K562 (cell line): ENCODE data around the gene MAP4. TPM values are rescaled to one million over a fixed set of nuclear protein-coding genes. Genes with fewer than 3 reads are reported as not detected.

Experiments used
- C11orf30 ChIP-seq: fragments of 450-650 bp; IDR thresholded peaks from 2 replicates; pipeline ENCODE4 v1.6.1; 2016; ENCODE audit warnings: low read depth, mild to moderate bottlenecking
- CHD2 ChIP-seq: IDR thresholded peaks from 2 replicates; pipeline ENCODE4 v1.6.1; 2011; ENCODE audit warnings: low read depth, low read length
- CTBP1 ChIP-seq: fragments of 450-650 bp; IDR thresholded peaks from 2 replicates; pipeline ENCODE4 v1.6.1; 2016; ENCODE audit warnings: borderline replicate concordance
- ESRRA ChIP-seq: fragments of 450-650 bp; IDR thresholded peaks from 2 replicates; pipeline ENCODE4 v1.6.1; 2014; ENCODE audit warnings: low read depth, mild to moderate bottlenecking, moderate library complexity, borderline replicate concordance
- ETS2 ChIP-seq: IDR thresholded peaks from 2 replicates; pipeline ENCODE4 v1.6.1; 2016; ENCODE audit warnings: borderline replicate concordance, missing genetic modification characterization, mild to moderate bottlenecking, moderate library complexity, missing compliant biosample characterization; ENCODE audit not compliant: poor library complexity, severe bottlenecking
- GATAD2A ChIP-seq: fragments of 450-650 bp; IDR thresholded peaks from 2 replicates; pipeline ENCODE4 v1.6.1; 2017
- HCFC1 ChIP-seq: IDR thresholded peaks from 2 replicates; pipeline ENCODE4 v1.6.1; 2012; ENCODE audit warnings: low read depth, low read length, improper control_type of control experiment
- L3MBTL2 ChIP-seq: fragments of 450-650 bp; IDR thresholded peaks from 2 replicates; pipeline ENCODE4 v1.6.1; 2016; ENCODE audit warnings: mild to moderate bottlenecking, moderate library complexity
- MAFF ChIP-seq: IDR thresholded peaks from 2 replicates; pipeline ENCODE4 v1.6.1; 2012; ENCODE audit warnings: low read length, improper control_type of control experiment
- NBN ChIP-seq: fragments of 450-650 bp; IDR thresholded peaks from 2 replicates; pipeline ENCODE4 v1.6.1; 2016; ENCODE audit warnings: low read depth, mild to moderate bottlenecking
- NR1H2 ChIP-seq: sonication (generic); formaldehyde crosslinking; IDR thresholded peaks from 2 replicates; pipeline ENCODE4 v1.4.0; 2020; ENCODE audit warnings: mild to moderate bottlenecking, missing genetic modification reagents
- PRPF4 ChIP-seq: fragments of 200-400 bp; formaldehyde crosslinking; IDR thresholded peaks from one replicate; pipeline ENCODE4 v1.6.1; 2017; ENCODE audit warnings: low read length, low read depth, mild to moderate bottlenecking; ENCODE audit not compliant: insufficient read depth, poor library complexity, severe bottlenecking
- ZKSCAN1 ChIP-seq: fragments of 150-350 bp; IDR thresholded peaks from 2 replicates; pipeline ENCODE4 v1.6.1; 2016; ENCODE audit warnings: low read depth, low read length
- polyA plus RNA-seq, 8 experiments: library from polyadenylated mRNA; depleted of rRNA in 4 of 8; stranded (reverse) in 5 of 8; unstranded in 3 of 8; fragments of >200 nt; fragmentation: Nextera tagmentation in 2 of 8; fragmentation: Illumina TruSeq in 1 of 8; extraction: Ambion mirVana in 2 of 8; extraction: Trizol in 1 of 8; gene quantifications; 2 replicates each; pipeline versions ENCODE4 v1.2.1 to v1.2.3, GENCODE V29; 2011 to 2014; ENCODE audit warnings: inconsistent platforms in 1 of 8, missing spikeins in 1 of 8
- total RNA-seq, 7 experiments: library from RNA; depleted of rRNA in 6 of 7; stranded (reverse); fragments of >200 nt in 6 of 7; fragmentation: Illumina TruSeq in 2 of 7; extraction: Trizol in 2 of 7; gene quantifications; 2 replicates each; pipeline versions ENCODE4 v1.2.1 to v1.2.3, GENCODE V29; 2011 to 2021; ENCODE audit warnings: low replicate concordance in 1 of 7
- TF ChIP-seq, protein P1 (sequence below): fragments of 200-800 bp; sonication (Bioruptor generic); IDR thresholded peaks from 2 replicates; pipeline ENCODE4 v1.6.1; 2017; ENCODE audit warnings: missing genetic modification characterization, missing compliant biosample characterization
- TF ChIP-seq, protein P2 (sequence below): IDR thresholded peaks from 3 replicates; pipeline ENCODE4 v1.6.1; 2011; ENCODE audit warnings: borderline replicate concordance, mild to moderate bottlenecking, moderate library complexity; ENCODE audit not compliant: insufficient read length; ENCODE audit errors: extremely low read depth
- TF ChIP-seq, protein P3 (sequence below): fragments of 250-450 bp; sonication (Bioruptor Pico); IDR thresholded peaks from 2 replicates; pipeline ENCODE4 v1.8.0; 2022; ENCODE audit warnings: inconsistent platforms, mild to moderate bottlenecking, moderate library complexity, borderline replicate concordance
- TF ChIP-seq, protein P4 (sequence below), 3 experiments: fragments of 200-800 bp in 1 of 3; fragments of 250-450 bp in 1 of 3; fragments of 450-650 bp in 1 of 3; sonication (Bioruptor Pico) in 1 of 3; sonication (Bioruptor generic) in 1 of 3; formaldehyde crosslinking in 1 of 3; IDR thresholded peaks; 2 replicates each; pipeline versions ENCODE4 v1.6.1 to v1.8.0; 2016 to 2022; ENCODE audit warnings: mild to moderate bottlenecking in 2 of 3, missing genetic modification characterization in 2 of 3, missing compliant biosample characterization in 1 of 3, moderate library complexity in 1 of 3

Gene MAP4
- total and polyA plus RNA-seq, 9 of the 15 experiments (the other 6 are each of a cell fraction or from before 2014, with no cell fraction given), result 13.3 to 141 (median 36.8) TPM

DNA sequence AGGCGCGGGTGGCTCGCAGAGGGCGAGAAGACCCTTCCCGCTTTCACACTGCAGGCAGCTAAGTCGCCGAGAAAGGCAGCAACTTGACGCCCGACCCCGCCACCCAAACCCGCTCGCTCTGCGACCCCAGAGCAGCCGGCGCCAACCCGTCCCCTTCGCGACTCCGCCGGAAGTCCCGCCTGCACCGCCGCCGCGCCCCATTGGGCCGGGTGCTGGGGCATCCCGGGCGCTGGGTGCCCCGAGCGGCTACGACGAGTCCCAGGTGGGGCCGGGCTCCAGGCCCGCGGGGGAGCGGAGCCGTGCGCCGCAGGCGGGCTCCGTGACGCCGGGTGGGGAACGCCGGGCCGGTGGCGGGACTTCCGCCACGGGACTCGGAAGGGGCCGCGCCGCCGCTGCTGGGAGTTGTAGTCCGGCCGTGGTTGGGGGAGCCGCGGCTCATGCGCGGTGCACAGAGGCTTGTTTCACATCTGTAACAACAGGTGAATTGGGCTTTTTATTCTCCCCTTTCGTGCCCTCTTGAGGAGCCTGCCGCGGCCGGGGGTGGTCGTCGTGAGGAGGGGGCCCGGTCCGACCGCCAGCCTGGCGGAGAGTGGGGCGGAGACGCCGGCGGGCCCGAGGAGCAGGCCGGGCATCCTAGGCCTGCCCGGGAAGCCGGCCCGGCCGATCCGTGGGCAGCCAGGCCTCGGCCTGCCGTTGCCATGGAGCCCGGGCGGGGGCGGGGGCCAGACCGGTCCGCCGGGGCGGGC, 213.3 kb downstream of the MAP4 start, which contains the start of gene DHX30 (continued):
- peak; percentile 66; the same call in 1 of the 2 replicates for TF ChIP-seq L3MBTL2
- peak; percentile 90 for TF ChIP-seq CTBP1
- peak; percentile 73 for TF ChIP-seq ESRRA
- TF ChIP-seq, protein P1, sequence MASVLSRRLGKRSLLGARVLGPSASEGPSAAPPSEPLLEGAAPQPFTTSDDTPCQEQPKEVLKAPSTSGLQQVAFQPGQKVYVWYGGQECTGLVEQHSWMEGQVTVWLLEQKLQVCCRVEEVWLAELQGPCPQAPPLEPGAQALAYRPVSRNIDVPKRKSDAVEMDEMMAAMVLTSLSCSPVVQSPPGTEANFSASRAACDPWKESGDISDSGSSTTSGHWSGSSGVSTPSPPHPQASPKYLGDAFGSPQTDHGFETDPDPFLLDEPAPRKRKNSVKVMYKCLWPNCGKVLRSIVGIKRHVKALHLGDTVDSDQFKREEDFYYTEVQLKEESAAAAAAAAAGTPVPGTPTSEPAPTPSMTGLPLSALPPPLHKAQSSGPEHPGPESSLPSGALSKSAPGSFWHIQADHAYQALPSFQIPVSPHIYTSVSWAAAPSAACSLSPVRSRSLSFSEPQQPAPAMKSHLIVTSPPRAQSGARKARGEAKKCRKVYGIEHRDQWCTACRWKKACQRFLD (CRISPR knock-in tag), result peak; percentile 87
- peak; percentile 93 for TF ChIP-seq HCFC1
- 0 out of 2 replicates have a peak, but pooled peaks have one; percentile 68 for TF ChIP-seq NR1H2 (CRISPR knock-in tag)
- 0 out of 2 replicates have a peak, but pooled peaks have one; percentile 11 for TF ChIP-seq ZKSCAN1
- TF ChIP-seq, protein P2, sequence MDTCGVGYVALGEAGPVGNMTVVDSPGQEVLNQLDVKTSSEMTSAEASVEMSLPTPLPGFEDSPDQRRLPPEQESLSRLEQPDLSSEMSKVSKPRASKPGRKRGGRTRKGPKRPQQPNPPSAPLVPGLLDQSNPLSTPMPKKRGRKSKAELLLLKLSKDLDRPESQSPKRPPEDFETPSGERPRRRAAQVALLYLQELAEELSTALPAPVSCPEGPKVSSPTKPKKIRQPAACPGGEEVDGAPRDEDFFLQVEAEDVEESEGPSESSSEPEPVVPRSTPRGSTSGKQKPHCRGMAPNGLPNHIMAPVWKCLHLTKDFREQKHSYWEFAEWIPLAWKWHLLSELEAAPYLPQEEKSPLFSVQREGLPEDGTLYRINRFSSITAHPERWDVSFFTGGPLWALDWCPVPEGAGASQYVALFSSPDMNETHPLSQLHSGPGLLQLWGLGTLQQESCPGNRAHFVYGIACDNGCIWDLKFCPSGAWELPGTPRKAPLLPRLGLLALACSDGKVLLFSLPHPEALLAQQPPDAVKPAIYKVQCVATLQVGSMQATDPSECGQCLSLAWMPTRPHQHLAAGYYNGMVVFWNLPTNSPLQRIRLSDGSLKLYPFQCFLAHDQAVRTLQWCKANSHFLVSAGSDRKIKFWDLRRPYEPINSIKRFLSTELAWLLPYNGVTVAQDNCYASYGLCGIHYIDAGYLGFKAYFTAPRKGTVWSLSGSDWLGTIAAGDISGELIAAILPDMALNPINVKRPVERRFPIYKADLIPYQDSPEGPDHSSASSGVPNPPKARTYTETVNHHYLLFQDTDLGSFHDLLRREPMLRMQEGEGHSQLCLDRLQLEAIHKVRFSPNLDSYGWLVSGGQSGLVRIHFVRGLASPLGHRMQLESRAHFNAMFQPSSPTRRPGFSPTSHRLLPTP, result no peak
- TF ChIP-seq CHD2, result 0 out of 2 replicates have a peak, but pooled peaks have one; percentile 27
- TF ChIP-seq ETS2, result peak; percentile 56
- TF ChIP-seq PRPF4, result no peak
- TF ChIP-seq MAFF, result no peak
- TF ChIP-seq C11orf30, result 0 out of 2 replicates have a peak, but pooled peaks have one; percentile 13
- TF ChIP-seq, protein P3, sequence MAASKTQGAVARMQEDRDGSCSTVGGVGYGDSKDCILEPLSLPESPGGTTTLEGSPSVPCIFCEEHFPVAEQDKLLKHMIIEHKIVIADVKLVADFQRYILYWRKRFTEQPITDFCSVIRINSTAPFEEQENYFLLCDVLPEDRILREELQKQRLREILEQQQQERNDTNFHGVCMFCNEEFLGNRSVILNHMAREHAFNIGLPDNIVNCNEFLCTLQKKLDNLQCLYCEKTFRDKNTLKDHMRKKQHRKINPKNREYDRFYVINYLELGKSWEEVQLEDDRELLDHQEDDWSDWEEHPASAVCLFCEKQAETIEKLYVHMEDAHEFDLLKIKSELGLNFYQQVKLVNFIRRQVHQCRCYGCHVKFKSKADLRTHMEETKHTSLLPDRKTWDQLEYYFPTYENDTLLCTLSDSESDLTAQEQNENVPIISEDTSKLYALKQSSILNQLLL (CRISPR knock-in tag), result no peak
- 0 out of 2 replicates have a peak, but pooled peaks have one; percentile 2 for TF ChIP-seq NBN
- TF ChIP-seq, protein P4, sequence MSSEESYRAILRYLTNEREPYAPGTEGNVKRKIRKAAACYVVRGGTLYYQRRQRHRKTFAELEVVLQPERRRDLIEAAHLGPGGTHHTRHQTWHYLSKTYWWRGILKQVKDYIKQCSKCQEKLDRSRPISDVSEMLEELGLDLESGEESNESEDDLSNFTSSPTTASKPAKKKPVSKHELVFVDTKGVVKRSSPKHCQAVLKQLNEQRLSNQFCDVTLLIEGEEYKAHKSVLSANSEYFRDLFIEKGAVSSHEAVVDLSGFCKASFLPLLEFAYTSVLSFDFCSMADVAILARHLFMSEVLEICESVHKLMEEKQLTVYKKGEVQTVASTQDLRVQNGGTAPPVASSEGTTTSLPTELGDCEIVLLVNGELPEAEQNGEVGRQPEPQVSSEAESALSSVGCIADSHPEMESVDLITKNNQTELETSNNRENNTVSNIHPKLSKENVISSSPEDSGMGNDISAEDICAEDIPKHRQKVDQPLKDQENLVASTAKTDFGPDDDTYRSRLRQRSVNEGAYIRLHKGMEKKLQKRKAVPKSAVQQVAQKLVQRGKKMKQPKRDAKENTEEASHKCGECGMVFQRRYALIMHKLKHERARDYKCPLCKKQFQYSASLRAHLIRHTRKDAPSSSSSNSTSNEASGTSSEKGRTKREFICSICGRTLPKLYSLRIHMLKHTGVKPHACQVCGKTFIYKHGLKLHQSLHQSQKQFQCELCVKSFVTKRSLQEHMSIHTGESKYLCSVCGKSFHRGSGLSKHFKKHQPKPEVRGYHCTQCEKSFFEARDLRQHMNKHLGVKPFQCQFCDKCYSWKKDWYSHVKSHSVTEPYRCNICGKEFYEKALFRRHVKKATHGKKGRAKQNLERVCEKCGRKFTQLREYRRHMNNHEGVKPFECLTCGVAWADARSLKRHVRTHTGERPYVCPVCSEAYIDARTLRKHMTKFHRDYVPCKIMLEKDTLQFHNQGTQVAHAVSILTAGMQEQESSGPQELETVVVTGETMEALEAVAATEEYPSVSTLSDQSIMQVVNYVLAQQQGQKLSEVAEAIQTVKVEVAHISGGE (CRISPR knock-in tag; IDR thresholded peaks at IDR 0.05), result peak in 2 of 3 experiments; percentile 80 to 97; a peak in 4 of 6 replicates
- 0 out of 2 replicates have a peak, but pooled peaks have one; percentile 69 for TF ChIP-seq GATAD2A
